K562 (cell line): ENCODE measurements around the gene CSTA. TPM values are rescaled to one million over a fixed set of nuclear protein-coding genes. Genes with fewer than 3 reads are reported as not detected.

ENCODE experiments used
- ATAC-seq: fragments of 200-7000 bp; cut with Tn5 transposase; 3 replicates; pipeline ENCODE4 v1.9.1; 2020; ENCODE audit warnings: moderate library complexity
- BruUV-seq: library from RNA; stranded (reverse); fragments of 400-500 nt; replicated peaks from 2 replicates; lab custom pipeline; 2021; lab: Mats Ljungman, UMichigan
- CTCF ChIA-PET: fragments of 300-600 bp; formaldehyde crosslinking; extraction: SDS; loops from one replicate; lab custom pipeline; 2021; ENCODE audit warnings: low intra/inter-chr PET ratio; lab: Yijun Ruan, JAX
- POLR2A ChIA-PET: fragments of 300-600, 350-650 bp; sonication (Branson Sonifier 250); formaldehyde crosslinking; extraction: SDS; loops from one replicate; lab custom pipeline; 2021; ENCODE audit warnings: antibody characterized with exemption, inconsistent platforms; lab: Yijun Ruan, JAX
- DNase-seq, 4 experiments: peaks; one replicate each; pipeline versions ENCODE4 v3.0.0 to v3.0.0-alpha.2; 2011 to 2018; ENCODE audit warnings: low spot score in 3 of 4, mixed read lengths in 3 of 4; ENCODE audit errors: extremely low read depth in 1 of 4
- FAIRE-seq: peaks from 2 replicates; lab custom pipeline; 2011; peaks lifted over from hg19 to GRCh38; lab: Jason Lieb, UNC
- H2AFZ ChIP-seq: 2 replicates; pipeline ENCODE4 v1.6.0; 2011; ENCODE audit warnings: low read depth, low read length, control low read depth, inconsistent platforms
- H3K27ac ChIP-seq: fragments of 200-600 bp; 3 replicates; pipeline ENCODE4 v1.8.0; 2011; ENCODE audit warnings: low read depth, mild to moderate bottlenecking, control low read depth, inconsistent platforms, low read length, moderate library complexity, mixed read lengths; ENCODE audit errors: extremely low read depth
- H3K27me3 ChIP-seq, 2 experiments: fragments of 300-600 bp in 1 of 2; 2 replicates in 1 of 2; 3 replicates in 1 of 2; pipeline versions ENCODE4 v1.6.0 to v1.8.0; 2011; ENCODE audit warnings: inconsistent platforms in 2 of 2, low read length in 2 of 2, mild to moderate bottlenecking in 1 of 2, mixed read lengths in 1 of 2, moderate library complexity in 1 of 2; ENCODE audit not compliant: control insufficient read depth in 2 of 2, insufficient read depth in 2 of 2
- H3K36me3 ChIP-seq: fragments of 300-600 bp; 3 replicates; pipeline ENCODE4 v1.8.0; 2011; ENCODE audit warnings: mild to moderate bottlenecking, low read length, inconsistent platforms; ENCODE audit not compliant: control insufficient read depth, insufficient read depth
- H3K4me1 ChIP-seq, 2 experiments: fragments of 200-600 bp in 1 of 2; replicated peaks in 1 of 2; 2 replicates in 1 of 2; 3 replicates in 1 of 2; pipeline versions ENCODE4 v1.5.1 to v1.8.0; 2011; ENCODE audit warnings: inconsistent platforms in 2 of 2, low read length in 2 of 2, mild to moderate bottlenecking in 1 of 2, mixed read lengths in 1 of 2, moderate library complexity in 1 of 2; ENCODE audit not compliant: control insufficient read depth in 2 of 2, insufficient read depth in 2 of 2
- H3K4me2 ChIP-seq: 2 replicates; pipeline ENCODE4 v1.6.1; 2011; ENCODE audit warnings: low read length, control low read depth, inconsistent platforms, mixed read lengths; ENCODE audit not compliant: insufficient read depth
- H3K4me3 ChIP-seq: fragments of 200-600 bp; sonication (generic), shearing (Covaris generic); 2 replicates; pipeline ENCODE4 v1.5.1; 2016; ENCODE audit warnings: control low read depth, inconsistent platforms
- H3K79me2 ChIP-seq: fragments of 200-600 bp; 3 replicates; pipeline ENCODE4 v1.8.0; 2011; ENCODE audit warnings: low read length, inconsistent platforms; ENCODE audit not compliant: control insufficient read depth, insufficient read depth
- H3K9ac ChIP-seq, 2 experiments: 2 replicates each; pipeline versions ENCODE4 v1.6.0 to v1.6.1; 2011; ENCODE audit warnings: low read depth in 2 of 2, low read length in 2 of 2, control low read depth in 1 of 2, inconsistent platforms in 1 of 2, mild to moderate bottlenecking in 1 of 2, mixed read lengths in 1 of 2; ENCODE audit not compliant: insufficient read depth in 1 of 2
- H3K9me1 ChIP-seq: one replicate; pipeline ENCODE4 v1.6.0; 2011; ENCODE audit warnings: inconsistent platforms, mild to moderate bottlenecking, low read length, moderate library complexity; ENCODE audit not compliant: control insufficient read depth, insufficient read depth
- H3K9me3 ChIP-seq: replicated peaks from 2 replicates; pipeline ENCODE4 v1.5.1; 2011; ENCODE audit warnings: low read depth, low read length, inconsistent platforms; ENCODE audit not compliant: control insufficient read depth, insufficient read depth
- H4K20me1 ChIP-seq: replicated peaks from 2 replicates; pipeline ENCODE4 v1.6.1; 2011; ENCODE audit warnings: low read length, inconsistent platforms, mixed read lengths; ENCODE audit not compliant: control insufficient read depth, insufficient read depth
- CHD4 ChIP-seq: fragments of 200-600 bp; sonication (generic); IDR thresholded peaks from 3 replicates; pipeline ENCODE4 v1.6.1; 2012; ENCODE audit warnings: low read depth, mild to moderate bottlenecking, mixed read lengths, low read length, inconsistent platforms; ENCODE audit not compliant: insufficient read depth, insufficient replicate concordance, poor library complexity, severe bottlenecking
- ELF1 ChIP-seq: fragments of 200-800 bp; sonication (Bioruptor generic); IDR thresholded peaks from 2 replicates; pipeline ENCODE4 v1.6.1; 2016; ENCODE audit warnings: missing genetic modification characterization, missing compliant biosample characterization
- HOMEZ ChIP-seq: fragments of 250-450 bp; sonication (Bioruptor Pico); IDR thresholded peaks from 2 replicates; pipeline ENCODE4 v1.4.0; 2020; ENCODE audit warnings: mild to moderate bottlenecking, moderate library complexity
- KDM2B ChIP-seq: fragments of 250-450 bp; sonication (Bioruptor Pico); IDR thresholded peaks from 2 replicates; pipeline ENCODE4 v1.8.0; 2021; ENCODE audit warnings: mild to moderate bottlenecking, moderate library complexity
- NFE2L1 ChIP-seq: fragments of 450-650 bp; IDR thresholded peaks from 2 replicates; pipeline ENCODE4 v1.6.1; 2016; ENCODE audit warnings: missing genetic modification characterization, low read depth, mild to moderate bottlenecking, missing compliant biosample characterization, moderate library complexity, borderline replicate concordance
- NR2F6 ChIP-seq: fragments of 450-650 bp; formaldehyde crosslinking; IDR thresholded peaks from 2 replicates; pipeline ENCODE4 v1.4.0; 2020; ENCODE audit warnings: mild to moderate bottlenecking
- ZBTB33 ChIP-seq: sonication (generic); formaldehyde crosslinking; IDR thresholded peaks from 2 replicates; pipeline ENCODE4 v1.8.1; 2023; ENCODE audit warnings: mild to moderate bottlenecking, missing genetic modification reagents
- WGBS: fragments of 100-300 bp; shearing (Covaris generic); methylation state at CpG from one replicate; pipeline ENCODE4 v1.1.6; 2016; ENCODE audit warnings: low coverage, mixed read lengths; ENCODE audit not compliant: insufficient coverage; ENCODE audit errors: missing lambda C conversion rate; 5-methylcytosine and 5-hydroxymethylcytosine counted together
- in situ Hi-C: fragments of 300-500 bp; cut with MboI; formaldehyde crosslinking; loops from 4 replicates; pipeline ENCODE4 v1.15.0; 2018; ENCODE audit warnings: inconsistent platforms, mixed read lengths
- intact Hi-C: fragments of 100-400 bp; cut with micrococcal nuclease; formaldehyde crosslinking; loops from 2 replicates; pipeline ENCODE4 v1.14.2; 2022
- polyA plus RNA-seq, 8 experiments: library from polyadenylated mRNA; depleted of rRNA in 4 of 8; stranded (reverse) in 5 of 8; unstranded in 3 of 8; fragments of >200 nt; fragmentation: Nextera tagmentation in 2 of 8; fragmentation: Illumina TruSeq in 1 of 8; extraction: Ambion mirVana in 2 of 8; extraction: Trizol in 1 of 8; gene quantifications; 2 replicates each; pipeline versions ENCODE4 v1.2.1 to v1.2.3, GENCODE V29; 2011 to 2014; ENCODE audit warnings: inconsistent platforms in 1 of 8, missing spikeins in 1 of 8
- total RNA-seq, 7 experiments: library from RNA; depleted of rRNA in 6 of 7; stranded (reverse); fragments of >200 nt in 6 of 7; fragmentation: Illumina TruSeq in 2 of 7; extraction: Trizol in 2 of 7; gene quantifications; 2 replicates each; pipeline versions ENCODE4 v1.2.1 to v1.2.3, GENCODE V29; 2011 to 2021; ENCODE audit warnings: low replicate concordance in 1 of 7
- TF ChIP-seq, protein P1 (sequence below): fragments of 450-650 bp; formaldehyde crosslinking; IDR thresholded peaks from 2 replicates; pipeline ENCODE4 v1.4.0; 2020; ENCODE audit warnings: mild to moderate bottlenecking, mixed read lengths

The CSTA gene
- total and polyA plus RNA-seq, 9 of the 15 experiments (the other 6 are each of a cell fraction or from before 2014, with no cell fraction given), result 0.11 to 3.1 (median 1.1) TPM

DNA sequence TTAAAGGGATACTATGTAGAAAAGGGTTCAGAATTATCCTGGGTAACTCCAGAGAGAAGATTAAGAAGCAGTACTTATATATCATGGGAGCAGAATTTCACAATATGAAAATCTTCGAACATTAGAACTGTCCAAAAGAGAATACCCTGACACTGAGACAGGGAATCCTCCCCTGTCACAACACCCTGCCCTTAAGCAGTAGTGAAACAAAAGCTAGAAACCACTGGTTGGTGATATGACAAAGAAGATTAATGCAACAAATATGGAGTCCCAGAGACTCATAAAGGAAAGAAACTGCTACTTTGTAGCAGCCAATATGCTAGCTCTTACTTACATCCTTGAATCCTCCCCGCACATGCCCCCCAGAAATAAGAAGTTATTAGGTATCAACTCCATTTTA lies 39.4 kb downstream of the CSTA start:
- DNase-seq (no peak), FAIRE-seq (no peak), ATAC-seq (no peak)
- CTCF ChIA-PET, result no interaction called here
- Histone ChIP-seq H3K36me3 (peaks cover 82% of the 10 kb centered on the region), H3K27me3 (no peaks in the 10 kb centered on the region), H4K20me1 (no peaks in the 10 kb centered on the region), H3K27ac (no peak overlapping the region), H2AFZ (no peak overlapping the region), H3K4me1 (no peaks in the 10 kb centered on the region; a peak in 2 of 5 replicates), H3K4me2 (no peak overlapping the region), H3K9me1 (no peaks in the 10 kb centered on the region), H3K79me2 (no peaks in the 10 kb centered on the region), H3K4me3 (no peak overlapping the region)
- in situ Hi-C loops, result no loop called here
- POLR2A ChIA-PET, result no interaction called here
- BruUV-seq, result no TSS peak
- TF ChIP-seq KDM2B, result no peak
- no peak for TF ChIP-seq NR2F6
- TF ChIP-seq, protein P1, sequence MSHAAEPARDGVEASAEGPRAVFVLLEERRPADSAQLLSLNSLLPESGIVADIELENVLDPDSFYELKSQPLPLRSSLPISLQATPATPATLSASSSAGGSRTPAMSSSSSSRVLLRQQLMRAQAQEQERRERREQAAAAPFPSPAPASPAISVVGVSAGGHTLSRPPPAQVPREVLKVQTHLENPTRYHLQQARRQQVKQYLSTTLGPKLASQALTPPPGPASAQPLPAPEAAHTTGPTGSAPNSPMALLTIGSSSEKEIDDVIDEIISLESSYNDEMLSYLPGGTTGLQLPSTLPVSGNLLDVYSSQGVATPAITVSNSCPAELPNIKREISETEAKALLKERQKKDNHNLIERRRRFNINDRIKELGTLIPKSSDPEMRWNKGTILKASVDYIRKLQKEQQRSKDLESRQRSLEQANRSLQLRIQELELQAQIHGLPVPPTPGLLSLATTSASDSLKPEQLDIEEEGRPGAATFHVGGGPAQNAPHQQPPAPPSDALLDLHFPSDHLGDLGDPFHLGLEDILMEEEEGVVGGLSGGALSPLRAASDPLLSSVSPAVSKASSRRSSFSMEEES (CRISPR knock-in tag), result no peak
- TF ChIP-seq ZBTB33 (CRISPR knock-in tag), result no peak
- no peak for TF ChIP-seq HOMEZ (CRISPR knock-in tag)
- no peak for TF ChIP-seq ELF1 (tag)
- no peak for TF ChIP-seq CHD4
- no peak for TF ChIP-seq NFE2L1
- TF ChIP-seq, all 486 proteins: peak for 0
- no peak overlapping the region for H3K9ac ChIP-seq
- 50% methylated on average over 2 of the region's 2 CpGs for WGBS
- intact Hi-C loops, result no loop called here
- H3K9me3 ChIP-seq, result no peaks in the 10 kb centered on the region
